ENCODE measurements around the gene UCN2.
"Not testable (repeated sequence)": the region's sequence is repeated elsewhere in the genome, so short reads cannot be mapped to it uniquely, and the experiment has no call there.

The UCN2 gene

GRCh38 chr3:48560648-48561018 lies 2.9 kb downstream of the UCN2 start:
- DNase-seq, result no peak

GRCh38 chr3:48558493-48559134 lies 5.0 kb downstream of the UCN2 start:
- DNase-seq, result no peak

- peak; percentile 100 for DNase-seq
Measured at GRCh38 chr3:48556796-48557626, 6.6 kb downstream of the UCN2 start, which contains the start of gene PFKFB4. Gene PFKFB4, minus strand, starts transcription at chr3:48556803. Its CDS starts 26 bp downstream, at chr3:48556777.

- DNase-seq, result no peak
Measured at GRCh38 chr3:48555949-48556795, 7.4 kb downstream of the UCN2 start.

- DNase-seq, result no peak
Measured at GRCh38 chr3:48555231-48555948, 8.2 kb downstream of the UCN2 start.

GRCh38 chr3:48553886-48554845 lies 9.4 kb downstream of the UCN2 start:
- no peak for DNase-seq

GRCh38 chr3:48553361-48553760 lies 10.2 kb downstream of the UCN2 start:
- DNase-seq, result no peak

- no peak for DNase-seq
Measured at GRCh38 chr3:48552111-48552951, 11.2 kb downstream of the UCN2 start.

- not testable (repeated sequence) for DNase-seq
Measured at GRCh38 chr3:48551651-48552050, 11.9 kb downstream of the UCN2 start.

GRCh38 chr3:48548729-48549705 lies 14.6 kb downstream of the UCN2 start:
- DNase-seq, result peak; percentile 93

GRCh38 chr3:48548126-48548525 lies 15.5 kb downstream of the UCN2 start:
- DNase-seq, result no peak

GRCh38 chr3:48546203-48546829 lies 17.3 kb downstream of the UCN2 start:
- DNase-seq, result no peak

- no peak for DNase-seq
Measured at GRCh38 chr3:48544141-48544540, 19.4 kb downstream of the UCN2 start.

- no peak for DNase-seq
Measured at GRCh38 chr3:48543271-48543866, 20.2 kb downstream of the UCN2 start.

- no peak for DNase-seq
Measured at GRCh38 chr3:48538451-48538850, 25.1 kb downstream of the UCN2 start.

- DNase-seq, result no peak
Measured at GRCh38 chr3:48536785-48537184, 26.8 kb downstream of the UCN2 start.

- DNase-seq, result no peak
Measured at GRCh38 chr3:48536116-48536515, 27.5 kb downstream of the UCN2 start.

- DNase-seq, result no peak
Measured at GRCh38 chr3:48535578-48535977, 28.0 kb downstream of the UCN2 start.
